ENCODE data around the gene SLC25A33.
"Not testable (repeated sequence)": the region's sequence is repeated elsewhere in the genome, so short reads cannot be mapped to it uniquely, and the experiment has no call there.

The SLC25A33 gene

DNA sequence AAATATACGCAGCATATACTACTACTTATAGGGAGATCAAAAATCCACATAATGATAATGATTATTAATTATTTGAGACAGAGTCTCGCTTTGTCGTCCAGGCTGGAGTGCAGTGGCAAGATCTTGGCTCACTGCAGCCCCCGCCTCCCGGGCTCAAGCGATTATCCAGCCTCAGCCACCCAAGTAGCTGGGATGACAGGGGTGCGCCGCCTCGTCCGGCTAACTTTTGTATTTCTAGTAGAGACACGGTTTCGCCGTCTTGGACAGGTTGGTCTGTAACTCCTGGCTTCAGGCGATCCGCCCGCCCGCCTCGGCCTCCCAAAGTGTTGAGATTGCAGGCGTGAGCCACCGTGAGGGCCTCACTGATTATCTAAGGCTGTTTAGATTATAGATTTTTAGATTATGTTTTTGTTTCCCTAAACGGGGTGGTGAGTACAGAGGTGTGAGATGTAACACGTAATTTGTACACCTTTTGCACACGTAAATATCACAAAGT is 548 bp upstream of the SLC25A33 start:
- no peak overlapping the region for H3K4me3 ChIP-seq (ENCODE audit: low read depth, low read length)

DNA sequence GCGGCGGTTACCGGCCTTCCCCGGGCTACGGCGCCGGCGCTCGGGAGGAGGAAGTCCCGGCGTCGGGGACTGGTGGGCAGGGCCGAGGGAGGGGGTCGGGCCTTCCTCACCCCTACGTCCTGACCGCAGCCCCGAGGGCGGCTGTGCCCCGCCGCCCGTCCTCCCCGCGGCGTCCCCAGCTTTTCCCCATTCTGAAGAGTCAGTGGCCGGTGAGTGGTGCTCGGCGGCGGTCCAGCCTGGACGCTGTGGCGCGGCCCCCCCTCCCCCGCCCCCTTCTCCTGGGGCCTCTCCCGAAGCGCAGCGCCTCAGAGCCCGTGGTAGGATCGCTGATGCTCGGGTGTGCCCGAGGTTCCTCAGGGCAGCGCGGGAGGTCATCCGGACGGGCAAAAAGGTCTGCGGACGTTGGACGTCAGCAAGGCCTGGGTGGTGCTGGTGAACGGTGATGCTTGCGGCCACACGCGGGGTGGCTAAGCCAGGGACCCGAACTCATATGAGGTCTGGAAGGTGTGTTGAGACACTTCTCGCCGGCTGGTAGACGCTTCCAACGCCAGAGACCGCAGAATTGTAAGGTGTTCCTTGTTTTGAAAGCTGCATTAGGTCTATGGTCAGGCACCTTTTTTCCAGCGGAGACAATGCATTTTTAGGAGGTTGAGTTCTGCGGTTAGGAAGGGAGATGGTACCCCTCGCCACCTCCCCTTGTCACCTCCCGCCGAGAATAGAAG is 725 bp downstream of the SLC25A33 start:
- peak overlapping the region; percentile 80 for H3K4me3 ChIP-seq (ENCODE audit: low read depth, low read length)

DNA sequence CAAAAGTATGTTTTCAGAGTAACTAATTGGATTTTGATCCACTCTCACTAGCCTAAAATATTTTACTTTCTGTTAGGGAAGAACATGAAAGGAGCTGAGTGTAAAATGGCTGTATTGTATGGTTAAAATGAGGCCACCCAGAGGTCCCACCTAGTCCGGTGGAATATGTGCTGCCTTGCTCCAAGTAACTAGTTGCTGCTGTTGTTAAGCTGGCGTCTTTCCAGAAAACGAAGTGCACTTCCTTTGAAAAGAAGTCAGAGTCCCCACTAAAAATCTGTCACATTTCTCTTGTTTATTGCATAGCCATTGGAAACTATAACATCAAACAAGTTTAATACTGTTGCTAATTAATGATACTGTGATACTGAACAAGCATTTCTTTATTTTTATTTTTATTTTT is 3.2 kb downstream of the SLC25A33 start:
- no peak overlapping the region for H3K4me3 ChIP-seq (ENCODE audit: low read depth, low read length)

DNA sequence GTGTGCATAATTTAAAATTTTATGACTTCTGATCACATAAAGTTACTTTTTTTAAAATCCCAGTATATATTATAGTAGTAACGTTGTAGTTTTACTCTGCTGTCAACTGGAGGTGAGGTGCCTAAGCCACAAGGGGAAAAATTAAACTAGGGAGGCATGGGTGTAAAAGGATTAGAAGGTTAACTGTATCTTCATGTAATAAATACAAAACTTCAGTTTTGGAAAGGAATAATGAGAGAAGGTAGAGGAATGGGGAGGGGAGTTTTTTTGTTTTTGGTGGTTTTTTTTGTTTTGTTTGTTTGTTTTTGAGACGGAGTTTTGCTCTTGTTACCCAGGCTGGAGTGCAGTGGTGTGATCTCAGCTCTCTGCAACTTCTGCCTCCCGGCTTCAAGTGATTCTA is 5.7 kb downstream of the SLC25A33 start:
- no peak overlapping the region for H3K4me3 ChIP-seq (ENCODE audit: low read depth, low read length)

DNA sequence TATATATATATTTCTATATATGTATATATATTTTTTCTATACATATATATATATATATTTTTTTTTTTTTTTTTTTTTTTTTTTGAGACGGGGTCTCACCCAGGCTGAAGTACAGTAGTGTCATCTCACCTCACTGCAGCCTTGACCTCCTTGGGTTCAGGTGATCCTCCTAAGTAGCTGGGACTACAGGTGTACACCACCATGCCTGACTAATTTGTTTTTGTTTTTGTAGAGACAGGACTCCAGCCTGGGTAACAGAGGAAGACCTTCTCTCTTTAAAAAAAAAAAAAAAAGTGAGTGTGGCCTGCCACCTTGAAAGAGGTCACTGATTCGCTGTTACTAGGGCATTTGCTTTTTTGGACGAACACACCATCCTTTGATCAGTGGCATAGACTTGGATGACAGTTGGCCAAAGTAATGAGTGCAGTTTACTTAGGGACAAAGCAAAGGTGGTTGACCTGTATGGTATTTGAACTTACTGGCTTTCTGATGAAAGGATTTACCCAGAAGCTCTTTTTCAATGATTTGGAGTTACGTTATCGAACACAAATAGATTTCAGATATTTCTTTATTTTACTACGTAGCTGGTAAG is 10.8 kb downstream of the SLC25A33 start:
- no peak overlapping the region for H3K4me3 ChIP-seq (ENCODE audit: low read depth, low read length)

DNA sequence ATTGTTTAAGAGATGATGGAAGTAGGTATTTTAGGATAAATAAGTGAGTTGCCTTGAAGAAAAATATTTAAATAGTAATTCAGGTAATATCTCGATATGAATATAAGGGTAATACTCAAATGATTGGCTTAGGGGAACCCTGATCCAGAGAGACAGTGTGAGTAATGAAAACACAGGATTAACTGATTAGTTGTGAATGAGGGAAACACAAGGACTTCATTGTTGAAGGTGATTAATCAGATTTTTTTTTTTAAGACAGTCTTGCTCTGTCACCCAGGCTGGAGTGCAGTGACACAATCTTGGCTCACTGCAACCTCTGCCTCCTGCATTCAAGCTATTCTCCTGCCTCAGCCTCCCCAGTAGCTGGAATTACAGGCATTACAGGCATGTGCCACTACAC is 12.7 kb downstream of the SLC25A33 start:
- H3K4me3 ChIP-seq (ENCODE audit: low read depth, low read length) = no peak overlapping the region

DNA sequence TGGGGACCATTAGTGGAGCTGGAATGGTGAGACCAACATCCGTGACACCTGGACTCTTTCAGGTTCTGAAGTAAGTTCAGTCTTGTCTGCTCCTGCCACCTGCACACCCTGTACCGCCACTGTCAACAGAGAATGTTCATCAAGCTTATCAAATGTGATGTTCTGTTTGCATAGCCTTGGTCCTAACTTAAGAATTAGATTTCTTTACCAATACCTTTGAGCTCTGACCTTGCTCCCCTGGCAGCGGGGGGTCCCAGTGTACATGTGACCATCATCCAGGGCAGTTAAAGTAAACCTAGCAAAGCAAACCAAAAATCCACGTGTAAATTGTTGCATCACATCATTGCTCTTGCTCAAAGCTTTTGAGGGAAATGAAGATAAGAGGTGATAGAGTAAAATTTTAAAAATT is 14.5 kb downstream of the SLC25A33 start:
- H3K4me3 ChIP-seq (ENCODE audit: low read depth, low read length) = no peak overlapping the region

DNA sequence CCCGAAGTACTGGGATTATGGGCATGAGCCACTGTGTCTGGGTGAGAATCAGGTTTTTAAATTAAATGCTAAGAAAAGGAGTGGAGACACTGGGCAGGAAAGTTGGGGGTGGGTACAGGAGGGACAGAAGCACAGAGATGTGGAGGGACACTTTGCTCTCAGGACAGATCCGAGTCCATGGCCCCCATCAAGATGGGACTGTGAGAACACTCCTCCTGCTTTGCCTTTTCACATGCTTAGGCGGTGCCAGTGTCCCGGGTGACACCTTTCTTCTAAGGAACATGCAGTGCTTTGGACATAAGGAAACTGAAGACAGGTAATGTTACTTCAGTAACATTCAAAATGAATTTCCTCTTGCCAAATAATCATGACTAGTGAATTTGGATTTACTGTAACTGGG is 16.7 kb downstream of the SLC25A33 start:
- H3K4me3 ChIP-seq (ENCODE audit: low read depth, low read length) = no peak overlapping the region

DNA sequence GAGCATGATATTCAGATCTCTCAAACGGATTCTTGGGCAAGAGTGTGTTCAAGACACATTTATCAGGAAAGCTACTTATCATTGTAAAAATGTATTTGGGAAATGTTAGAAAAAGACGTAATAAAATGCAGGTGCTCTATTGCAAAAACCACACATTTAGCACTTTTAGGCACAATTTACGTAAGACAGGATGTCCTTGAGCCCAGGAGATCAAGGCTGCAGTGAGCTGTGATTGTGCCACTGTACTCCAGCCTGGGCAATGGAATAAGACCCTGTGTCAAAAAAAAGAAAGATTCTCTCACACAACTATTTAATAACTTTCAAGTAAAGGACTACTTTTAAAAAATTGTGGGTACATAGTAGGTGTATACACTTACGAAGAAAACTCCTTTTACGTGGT is 18.4 kb downstream of the SLC25A33 start:
- no peak overlapping the region for H3K4me3 ChIP-seq (ENCODE audit: low read depth, low read length)

DNA sequence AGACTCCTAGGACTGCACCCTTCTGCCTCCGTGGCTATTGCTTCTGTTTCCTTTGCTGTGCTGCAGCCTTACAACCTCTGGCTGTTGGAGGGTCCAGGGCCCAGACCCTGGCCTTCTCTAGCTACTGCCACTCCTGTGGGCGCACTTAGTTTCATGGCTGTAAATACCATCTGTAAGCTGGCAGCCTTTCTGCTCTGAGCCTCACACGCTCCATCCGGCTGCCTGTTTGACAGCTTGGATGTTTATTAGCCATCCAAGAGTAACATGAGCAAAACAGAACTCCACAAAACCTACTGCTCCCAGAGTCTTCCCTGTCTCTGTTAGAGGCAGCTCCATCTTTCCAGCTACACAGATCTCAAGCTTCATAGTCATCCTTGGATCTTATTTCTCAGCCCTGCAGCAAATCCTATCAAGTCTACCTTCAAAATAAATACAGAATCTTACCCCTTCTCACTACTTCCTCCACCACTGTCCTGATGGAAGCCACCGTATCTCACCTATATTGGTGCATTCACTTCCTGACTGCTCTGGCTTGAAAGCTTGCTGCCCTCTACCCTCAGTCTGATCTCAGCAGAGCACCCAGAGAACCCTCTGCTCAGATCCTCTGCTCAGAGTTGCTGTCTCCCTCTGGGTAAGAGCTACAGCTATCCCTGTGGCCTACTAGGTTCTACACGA is 19.1 kb downstream of the SLC25A33 start:
- H3K4me3 ChIP-seq (ENCODE audit: low read depth, low read length) = no peak overlapping the region

DNA sequence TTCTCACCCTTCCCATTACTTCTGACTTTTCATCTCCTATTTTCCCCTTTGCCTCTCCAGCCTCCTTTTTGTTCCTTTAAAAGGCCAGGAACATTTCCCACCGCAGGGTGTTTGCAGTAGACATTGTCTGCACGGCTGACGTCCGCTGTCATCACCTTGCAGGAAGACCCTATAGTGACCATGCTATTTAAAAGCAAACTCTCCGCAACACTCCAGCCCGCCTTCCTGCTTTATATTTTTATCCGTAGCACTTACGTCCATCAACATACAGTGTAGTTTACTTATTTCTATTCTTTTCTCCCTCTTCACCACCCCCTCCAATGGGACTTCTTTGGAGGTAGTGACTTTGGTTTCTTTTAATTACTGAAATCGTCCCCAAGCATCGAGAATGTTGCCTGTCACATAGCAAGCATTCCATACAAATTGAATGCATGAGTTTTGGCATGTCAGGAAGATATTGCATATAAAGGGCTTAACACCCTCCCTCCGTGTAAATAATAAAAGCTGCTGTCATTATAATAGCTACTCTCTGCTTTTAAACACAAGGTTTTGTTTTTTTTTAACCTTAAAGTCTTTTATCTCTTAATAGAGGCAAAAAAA is 19.8 kb downstream of the SLC25A33 start:
- no peak overlapping the region for H3K4me3 ChIP-seq (ENCODE audit: low read depth, low read length)

DNA sequence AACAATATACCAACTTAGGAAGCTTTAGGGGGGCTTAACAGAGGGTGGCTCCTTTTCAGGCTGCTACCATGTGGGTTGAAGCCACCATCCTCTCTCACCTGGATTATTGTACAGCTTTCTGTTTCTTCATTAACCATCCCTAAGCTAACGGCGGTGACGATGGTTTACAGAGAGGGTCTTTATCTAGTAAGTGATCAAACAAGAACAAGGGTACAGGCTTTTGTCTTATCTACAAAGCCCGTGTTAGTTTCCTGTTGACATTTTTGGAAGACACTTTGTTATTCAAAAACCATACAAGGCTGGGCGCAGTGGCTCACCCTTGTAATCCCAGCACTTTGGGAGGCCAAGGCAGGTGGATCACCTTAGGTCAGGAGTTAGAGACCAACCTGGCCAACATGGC is 20.4 kb downstream of the SLC25A33 start:
- H3K4me3 ChIP-seq (ENCODE audit: low read depth, low read length) = no peak overlapping the region

DNA sequence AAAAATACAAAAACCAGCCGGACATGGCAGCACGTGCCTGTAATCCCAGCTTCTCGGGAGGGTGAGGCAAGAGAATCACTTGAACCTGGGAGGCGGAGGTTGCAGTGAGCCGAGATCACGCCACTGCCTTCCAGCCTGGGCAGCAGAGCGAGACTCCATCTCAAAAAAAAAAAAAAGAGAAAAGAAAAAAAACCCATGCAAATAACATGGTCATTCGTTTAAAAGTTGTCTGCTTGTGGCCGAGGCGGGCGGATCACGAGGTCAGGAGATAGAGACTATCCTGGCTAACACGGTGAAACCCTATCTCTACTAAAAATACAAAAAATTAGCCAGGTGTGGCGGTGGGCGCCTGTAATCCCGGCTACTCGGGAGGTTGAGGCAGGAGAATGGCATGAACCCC is 20.8 kb downstream of the SLC25A33 start:
- H3K4me3 ChIP-seq (ENCODE audit: low read depth, low read length) = not testable (repeated sequence)

DNA sequence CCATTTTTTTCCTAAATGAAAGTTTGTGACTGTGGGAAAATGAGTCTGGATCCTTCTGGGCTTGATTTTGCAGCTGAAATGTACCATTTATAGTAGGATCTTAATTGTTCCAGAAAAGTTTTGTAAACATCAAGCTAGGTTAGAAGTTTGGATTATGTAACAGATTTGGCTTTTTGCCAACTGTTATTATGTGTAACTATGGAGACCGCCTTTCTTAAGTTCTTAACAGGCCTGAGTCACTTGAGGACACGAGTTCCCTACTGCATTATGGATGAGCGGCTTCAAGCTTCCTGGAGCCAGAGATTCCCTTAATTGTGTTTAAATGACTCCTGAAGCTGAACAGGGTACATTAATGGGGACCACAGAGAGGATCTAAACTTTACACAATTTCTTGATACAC is 22.2 kb downstream of the SLC25A33 start:
- no peak overlapping the region for H3K4me3 ChIP-seq (ENCODE audit: low read depth, low read length)

DNA sequence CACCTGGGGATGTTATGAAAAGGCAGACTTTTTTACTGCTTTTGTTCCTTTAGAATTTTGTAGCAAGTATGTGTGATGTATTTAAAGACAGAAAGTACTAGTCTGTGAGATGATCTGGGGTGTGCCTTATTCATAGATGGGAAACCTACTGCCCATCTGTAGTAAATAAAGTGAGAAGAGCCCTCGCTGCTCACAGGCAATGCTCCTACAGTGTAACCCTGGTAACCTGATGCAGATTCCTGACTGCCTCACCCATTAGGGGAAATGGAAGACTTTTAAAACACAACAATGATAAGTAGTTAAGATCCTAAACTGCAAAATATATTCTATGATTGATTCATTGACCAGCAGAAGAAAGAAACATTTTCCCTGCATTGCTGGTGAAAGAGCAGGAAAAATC is 30.0 kb downstream of the SLC25A33 start:
- no peak overlapping the region for H3K4me3 ChIP-seq (ENCODE audit: low read depth, low read length)

DNA sequence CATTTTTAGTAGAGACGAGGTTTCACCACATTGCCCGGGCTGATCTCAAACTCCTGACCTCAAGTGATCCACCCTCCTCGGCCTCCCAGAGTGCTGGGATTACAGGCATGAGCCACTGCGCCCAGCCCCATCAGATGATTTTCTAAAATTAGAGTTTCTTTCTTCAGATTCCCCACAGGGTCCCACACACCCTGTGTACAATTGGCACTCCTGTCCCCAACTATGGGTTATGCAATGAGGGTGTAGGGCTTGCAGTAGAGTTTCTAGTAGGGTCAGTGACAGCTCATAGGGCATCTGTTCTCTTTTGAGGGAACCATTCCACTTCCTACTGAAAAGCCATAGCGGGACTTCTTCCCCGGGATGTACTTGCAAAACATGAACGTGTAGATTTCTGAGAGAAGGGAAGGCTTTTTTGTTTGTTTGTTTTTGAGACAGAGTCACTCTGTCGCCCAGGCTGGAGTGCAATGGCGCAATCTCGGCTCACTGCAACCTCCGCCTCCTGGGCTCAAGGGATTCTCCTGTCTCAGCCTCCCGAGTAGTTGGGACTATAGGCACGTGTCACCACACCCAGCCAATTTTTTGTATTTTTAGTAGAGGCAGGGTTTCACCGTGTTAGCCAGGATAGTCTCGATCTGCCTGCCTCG is 31.7 kb downstream of the SLC25A33 start:
- H3K4me3 ChIP-seq (ENCODE audit: low read depth, low read length) = not testable (repeated sequence)

DNA sequence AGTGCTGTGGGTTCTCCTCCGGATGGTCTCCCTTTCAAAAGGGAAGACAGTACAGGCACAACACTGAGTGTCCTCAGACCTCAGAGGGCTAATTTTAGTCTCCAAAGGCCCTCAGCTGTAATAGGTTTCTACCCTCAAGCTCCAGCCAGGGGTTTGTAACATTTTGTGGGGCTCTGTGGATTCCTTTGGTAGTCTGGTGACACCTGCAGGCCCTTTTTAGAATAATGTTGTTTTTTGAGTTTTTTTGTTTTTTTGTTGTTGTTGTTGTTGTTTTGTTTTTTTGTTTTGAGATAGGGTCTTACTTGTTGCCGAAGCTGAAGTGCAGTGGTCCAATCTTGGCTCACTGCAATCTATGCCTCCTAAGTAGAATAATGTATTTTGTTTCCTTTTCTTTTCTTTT is 34.5 kb downstream of the SLC25A33 start:
- H3K4me3 ChIP-seq (ENCODE audit: low read depth, low read length) = no peak overlapping the region

DNA sequence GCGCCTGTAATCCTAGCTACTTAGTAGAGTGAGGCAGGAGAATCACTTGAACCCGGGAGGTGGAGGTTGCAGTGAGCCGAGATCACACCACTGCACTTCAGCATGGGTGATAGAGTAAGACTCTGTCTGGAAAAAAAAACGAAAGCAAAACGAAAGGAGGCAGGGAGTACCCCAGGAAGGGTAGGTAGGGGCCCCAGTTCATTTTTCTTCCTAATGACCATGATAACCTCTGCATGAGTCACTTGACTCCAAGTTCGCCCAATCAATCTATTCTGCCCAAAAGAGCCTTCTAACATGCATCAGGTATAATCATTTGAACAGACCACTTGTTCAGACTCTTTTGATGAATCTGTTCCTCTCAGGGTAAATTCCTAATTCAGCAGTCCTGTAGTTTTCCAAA is 36.2 kb downstream of the SLC25A33 start:
- no peak overlapping the region for H3K4me3 ChIP-seq (ENCODE audit: low read depth, low read length)

DNA sequence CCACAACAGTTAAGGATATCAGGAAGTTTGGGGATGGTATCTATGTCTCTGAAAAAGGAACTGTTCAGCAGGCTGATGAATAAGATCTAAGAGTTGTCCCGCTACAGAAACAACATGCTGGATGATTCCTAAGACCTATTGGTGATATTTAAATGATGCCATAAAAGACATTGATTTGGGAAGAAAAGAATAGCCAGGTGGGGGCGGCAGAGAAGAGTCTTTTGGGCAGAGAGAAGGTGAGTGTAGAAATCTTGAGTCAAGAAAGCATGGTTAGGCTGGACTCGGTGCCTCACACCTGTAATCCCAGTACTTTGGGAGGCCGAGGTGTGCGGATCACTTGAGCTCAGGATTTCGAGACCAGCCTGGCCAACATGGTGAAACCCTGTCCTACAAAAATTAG is 37.6 kb downstream of the SLC25A33 start:
- H3K4me3 ChIP-seq (ENCODE audit: low read depth, low read length) = no peak overlapping the region

DNA sequence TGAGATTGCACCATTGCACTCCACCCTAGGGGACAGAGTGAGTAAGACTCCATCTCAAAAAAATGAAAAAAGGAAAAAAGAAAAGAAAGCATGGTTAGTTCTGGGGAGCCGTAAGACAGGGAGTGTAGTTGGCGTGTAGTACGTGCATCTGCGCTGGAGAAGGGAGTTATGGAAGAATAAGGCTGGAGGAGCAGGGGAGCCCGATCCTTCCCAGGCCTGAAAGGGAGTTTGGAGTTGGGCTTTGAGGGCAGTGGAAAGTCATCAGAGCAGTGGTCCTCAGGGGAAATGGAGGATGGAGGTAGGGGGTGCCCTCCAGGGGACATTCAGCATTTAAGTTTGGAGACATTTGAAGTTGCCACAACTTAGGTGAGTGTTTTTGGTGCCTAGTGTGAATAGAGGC is 38.2 kb downstream of the SLC25A33 start:
- H3K4me3 ChIP-seq (ENCODE audit: low read depth, low read length) = no peak overlapping the region

DNA sequence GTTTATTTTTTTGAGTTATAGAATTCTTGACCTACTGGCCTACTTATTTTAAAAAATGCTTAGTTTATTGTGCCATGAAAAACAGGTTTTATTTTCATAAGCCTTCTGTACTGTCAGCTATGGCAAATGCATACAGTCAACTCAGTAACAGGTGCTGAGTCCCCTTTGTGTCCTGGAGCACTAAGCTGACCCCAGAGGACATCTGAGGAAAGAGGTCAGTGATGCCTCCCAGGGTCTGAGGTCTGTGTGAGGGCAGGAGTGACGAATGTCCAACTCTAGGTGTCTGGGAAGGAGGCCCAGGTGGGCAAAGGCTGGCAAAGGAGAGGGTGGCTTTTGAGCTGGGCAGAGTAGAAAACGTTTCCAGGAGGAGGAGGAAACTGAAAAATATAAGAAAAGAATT is 41.7 kb downstream of the SLC25A33 start:
- no peak overlapping the region for H3K4me3 ChIP-seq (ENCODE audit: low read depth, low read length)
